ENCODE results near the gene PANK2. TPM values are rescaled to one million over a fixed set of nuclear protein-coding genes. Genes with fewer than 3 reads are reported as not detected.
A peak's percentile ranks its signal among the peaks of the same experiment; 100 is the strongest.
"Not testable (repeated sequence)": the region's sequence is repeated elsewhere in the genome, so short reads cannot be mapped to it uniquely, and the experiment has no call there.

PANK2 gene
- total RNA-seq, 2 experiments from 2014 or later, result 47.6 to 50.3 TPM

DNA sequence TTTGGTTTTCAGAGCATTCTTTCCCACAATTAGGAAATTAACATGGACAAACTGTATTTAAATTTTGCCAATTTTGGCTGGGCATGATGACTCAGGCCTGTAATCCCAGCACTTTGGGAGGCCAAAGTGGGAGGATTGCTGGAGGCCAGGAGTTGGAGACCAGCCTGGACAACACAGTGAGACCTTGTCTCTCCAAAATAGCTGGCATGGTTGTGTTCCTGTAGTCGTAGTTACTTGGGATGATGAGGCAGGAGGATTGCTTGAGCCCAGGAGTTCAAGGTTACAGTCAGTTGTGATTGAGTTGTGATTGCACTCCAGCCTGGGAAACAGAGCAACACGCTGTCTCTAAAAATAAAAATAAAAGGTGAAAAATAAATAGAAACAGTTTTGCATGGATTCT, 15.0 kb downstream of the PANK2 start:
- peak overlapping the region; percentile 52 for H3K27ac Mint-ChIP-seq
- intact Hi-C loops (cut with micrococcal nuclease), result no loop called here
- H3K9me3 Mint-ChIP-seq, result no peaks in the 10 kb centered on the region
- POLR2A ChIA-PET, result interaction anchor here (0.7 to 1.1 kb wide), 3 partner anchors 14 to 162 kb away, joined by 3 read pairs; no protein-coding TSS in a partner anchor
- TF ChIP-seq CTCF (IDR thresholded peaks at IDR 0.05), result no peak
- DNase-seq (no peak), ATAC-seq (no peak)
- CTCF ChIA-PET, result no interaction called here
- H3K27me3 Mint-ChIP-seq, result no peaks in the 10 kb centered on the region
- peaks cover 73% of the 10 kb centered on the region for H3K4me1 Mint-ChIP-seq (ENCODE audit: low read depth)
- peaks cover 34% of the 10 kb centered on the region for H3K36me3 Mint-ChIP-seq (ENCODE audit: low read depth)
- no peak overlapping the region for H3K4me3 Mint-ChIP-seq

- ChIA-PET POLR2A (interaction anchor here (0.7 to 1.1 kb wide), 2 partner anchors 15 to 162 kb away, joined by 3 read pairs; no protein-coding TSS in a partner anchor), CTCF (no interaction called here)
- Mint-ChIP-seq H3K27me3 (no peaks in the 10 kb centered on the region), H3K4me1 (ENCODE audit: low read depth) (peaks cover 67% of the 10 kb centered on the region), H3K36me3 (ENCODE audit: low read depth) (peaks cover 34% of the 10 kb centered on the region), H3K4me3 (no peak overlapping the region), H3K27ac (peak overlapping the region; percentile 39), H3K9me3 (no peaks in the 10 kb centered on the region)
- ATAC-seq, result no peak
- intact Hi-C loops (cut with micrococcal nuclease), result no loop called here
- no peak for TF ChIP-seq CTCF (IDR thresholded peaks at IDR 0.05)
- DNase-seq, result no peak
Observed at GRCh38 chr20:3904857-3905256, 15.7 kb downstream of the PANK2 start.

DNA sequence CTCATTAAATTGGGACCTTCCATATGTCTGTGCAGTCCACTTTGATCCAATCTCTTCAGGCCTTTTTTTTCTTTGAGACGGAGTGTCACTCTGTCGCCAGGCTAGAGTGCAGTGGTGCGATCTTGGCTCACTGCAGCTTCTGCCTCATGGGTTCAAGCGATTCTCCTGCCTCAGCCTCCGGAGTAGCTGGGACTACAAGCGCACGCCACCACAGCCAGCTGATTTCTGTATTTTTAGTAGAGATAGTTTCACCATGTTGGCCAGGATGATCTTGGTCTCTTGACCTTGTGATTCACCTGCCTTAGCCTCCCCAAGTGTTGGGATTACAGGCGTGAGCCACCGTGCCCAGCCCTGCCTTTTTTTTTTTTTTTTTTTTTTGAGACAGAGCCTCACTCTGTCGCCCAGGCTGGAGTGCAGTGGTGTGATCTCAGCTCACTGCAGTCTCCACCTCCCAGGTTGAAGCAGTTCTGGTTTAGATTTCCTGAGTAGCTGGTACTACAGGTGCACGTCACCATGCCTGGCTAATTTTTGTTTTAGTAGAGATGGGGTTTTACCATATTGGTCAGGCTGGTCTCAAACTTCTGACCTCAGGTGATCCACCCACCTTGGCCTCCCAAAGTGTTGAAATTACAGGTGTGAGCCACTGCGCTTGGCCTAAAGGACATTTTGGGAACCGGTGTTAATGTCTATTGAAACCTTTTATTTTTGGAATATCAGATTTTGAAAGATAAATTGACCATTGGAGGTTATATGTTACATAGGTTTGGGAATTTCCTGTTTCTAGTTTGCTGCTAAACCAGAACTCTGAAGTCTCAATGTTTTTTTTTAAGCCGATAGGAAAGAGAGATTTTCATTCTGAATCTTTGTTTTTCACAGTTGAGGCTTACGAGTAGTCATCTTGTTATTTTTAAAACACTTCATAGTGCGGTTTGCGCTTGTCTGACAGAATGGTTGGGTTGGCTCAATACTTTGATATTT, 17.8 kb downstream of the PANK2 start:
- intact Hi-C loops (cut with micrococcal nuclease); H3K27me3 Mint-ChIP-seq; H3K9me3 Mint-ChIP-seq: not testable (repeated sequence)
- H3K4me3 Mint-ChIP-seq, result peak overlapping the region; percentile 43
- peaks cover 39% of the 10 kb centered on the region for H3K36me3 Mint-ChIP-seq (ENCODE audit: low read depth)
- peak; percentile 66 for DNase-seq
- peak; percentile 96 for ATAC-seq
- CTCF ChIA-PET, result interaction anchor here (0.9 kb wide), 2 partner anchors 52 to 86 kb away, joined by 3 read pairs; partner anchors contain the start of gene AP5S1
- peaks cover 59% of the 10 kb centered on the region for H3K4me1 Mint-ChIP-seq (ENCODE audit: low read depth)
- H3K27ac Mint-ChIP-seq, result peak overlapping the region; percentile 82
- POLR2A ChIA-PET, result interaction anchor here (0.7 to 1.3 kb wide), 6 partner anchors 8 to 18 kb away, joined by 3 to 4 read pairs (median 4); no protein-coding TSS in a partner anchor

GRCh38 chr20:3908667-3909066, 19.5 kb downstream of the PANK2 start:
- Mint-ChIP-seq H3K27ac (peak overlapping the region; percentile 63), H3K36me3 (ENCODE audit: low read depth) (peaks cover 51% of the 10 kb centered on the region), H3K4me3 (no peak overlapping the region), H3K27me3 (no peaks in the 10 kb centered on the region), H3K4me1 (ENCODE audit: low read depth) (peaks cover 52% of the 10 kb centered on the region), H3K9me3 (no peaks in the 10 kb centered on the region)
- ATAC-seq (no peak), DNase-seq (no peak)
- ChIA-PET CTCF (no interaction called here), POLR2A (interaction anchor here (1.2 to 2.3 kb wide), 2 partner anchors 14 to 16 kb away, joined by 4 to 8 read pairs; no protein-coding TSS in a partner anchor)
- no peak for TF ChIP-seq CTCF (IDR thresholded peaks at IDR 0.05)
- intact Hi-C loops (cut with micrococcal nuclease), result no loop called here

GRCh38 chr20:3909952-3910366, 20.8 kb downstream of the PANK2 start:
- Mint-ChIP-seq H3K4me3 (no peak overlapping the region), H3K27ac (peak overlapping the region; percentile 52), H3K4me1 (ENCODE audit: low read depth) (peaks cover 48% of the 10 kb centered on the region), H3K27me3 (no peaks in the 10 kb centered on the region), H3K36me3 (ENCODE audit: low read depth) (peaks cover 61% of the 10 kb centered on the region), H3K9me3 (no peaks in the 10 kb centered on the region)
- ChIA-PET POLR2A (interaction anchor here (0.9 to 2.3 kb wide), 2 partner anchors 12 to 15 kb away, joined by 3 to 8 read pairs; no protein-coding TSS in a partner anchor), CTCF (no interaction called here)
- intact Hi-C loops (cut with micrococcal nuclease), result no loop called here
- ATAC-seq (no peak), DNase-seq (no peak)
- no peak for TF ChIP-seq CTCF (IDR thresholded peaks at IDR 0.05)
